H1 (cell line): ENCODE results near the gene ZKSCAN8. TPM values are rescaled to one million over a fixed set of nuclear protein-coding genes. Genes with fewer than 3 reads are reported as not detected.
A peak's percentile ranks its signal among the peaks of the same experiment; 100 is the strongest.

Experiments used
- GTF2F1 ChIP-seq: IDR thresholded peaks from 2 replicates; pipeline ENCODE4 v1.6.1; 2012; ENCODE audit warnings: low read depth, low read length, improper control_type of control experiment, borderline replicate concordance
- HDAC2 ChIP-seq, 2 experiments: fragments of 300-600 bp in 1 of 2; sonication (generic) in 1 of 2; IDR thresholded peaks; 2 replicates each; pipeline ENCODE4 v1.6.1; 2011 to 2012; ENCODE audit warnings: low read depth in 2 of 2, low read length in 2 of 2, mild to moderate bottlenecking in 2 of 2, moderate library complexity in 2 of 2, borderline replicate concordance in 1 of 2, inconsistent platforms in 1 of 2
- KDM1A ChIP-seq: fragments of 200-600, 300-600 bp; sonication (generic); IDR thresholded peaks from 2 replicates; pipeline ENCODE4 v1.7.1; 2016; ENCODE audit warnings: mild to moderate bottlenecking, low read length, borderline replicate concordance
- KDM4A ChIP-seq: IDR thresholded peaks from one replicate; pipeline ENCODE4 v1.7.1; 2012; ENCODE audit warnings: low read depth, mild to moderate bottlenecking, moderate library complexity, low read length, inconsistent platforms; ENCODE audit not compliant: severe bottlenecking
- POLR2A ChIP-seq, 2 experiments: IDR thresholded peaks; 1 replicate in 1 of 2; 2 replicates in 1 of 2; pipeline ENCODE4 v1.6.1; 2011; ENCODE audit warnings: low read depth in 2 of 2, low read length in 2 of 2, mild to moderate bottlenecking in 2 of 2; ENCODE audit errors: control extremely low read depth in 1 of 2
- POU5F1 ChIP-seq: IDR thresholded peaks from 2 replicates; pipeline ENCODE4 v1.6.1; 2011; ENCODE audit warnings: low read depth, mild to moderate bottlenecking, low read length, moderate library complexity
- RFX5 ChIP-seq: IDR thresholded peaks from 2 replicates; pipeline ENCODE4 v1.6.1; 2011; ENCODE audit warnings: low read depth, low read length, improper control_type of control experiment, borderline replicate concordance
- YY1 ChIP-seq: IDR thresholded peaks from 2 replicates; pipeline ENCODE4 v1.6.1; 2011; ENCODE audit warnings: low read depth, mild to moderate bottlenecking, low read length
- polyA plus RNA-seq, 7 experiments: library from polyadenylated mRNA; depleted of rRNA in 3 of 7; stranded (reverse) in 5 of 7; unstranded in 2 of 7; fragments of >200 nt in 5 of 7; fragments of 200-250 nt in 2 of 7; gene quantifications; 1 replicate in 5 of 7; 2 replicates in 1 of 7; 4 replicates in 1 of 7; pipeline versions ENCODE4 v1.2.1 to v1.2.3, GENCODE V29; 2011 to 2013; ENCODE audit warnings: missing spikeins in 2 of 7, mixed read lengths in 2 of 7
- total RNA-seq: library from RNA; stranded (reverse); fragmentation: NEBNext Ultra II Directional; extraction: Animal tissue kit (Norgen Biotek cat#: 25700); gene quantifications from 2 replicates; pipeline ENCODE4 v1.2.1, GENCODE V29; 2021
- TF ChIP-seq, protein P1 (sequence below): fragments of 300-600 bp; sonication (generic); IDR thresholded peaks from 2 replicates; pipeline ENCODE4 v1.7.1; 2012; ENCODE audit warnings: low read length, moderate library complexity, mild to moderate bottlenecking, inconsistent platforms; ENCODE audit not compliant: insufficient replicate concordance

Gene ZKSCAN8
- total and polyA plus RNA-seq, 2 of the 8 experiments (the other 6 are each of a cell fraction or from before 2014, with no cell fraction given) = 10.7 to 24.1 TPM

DNA sequence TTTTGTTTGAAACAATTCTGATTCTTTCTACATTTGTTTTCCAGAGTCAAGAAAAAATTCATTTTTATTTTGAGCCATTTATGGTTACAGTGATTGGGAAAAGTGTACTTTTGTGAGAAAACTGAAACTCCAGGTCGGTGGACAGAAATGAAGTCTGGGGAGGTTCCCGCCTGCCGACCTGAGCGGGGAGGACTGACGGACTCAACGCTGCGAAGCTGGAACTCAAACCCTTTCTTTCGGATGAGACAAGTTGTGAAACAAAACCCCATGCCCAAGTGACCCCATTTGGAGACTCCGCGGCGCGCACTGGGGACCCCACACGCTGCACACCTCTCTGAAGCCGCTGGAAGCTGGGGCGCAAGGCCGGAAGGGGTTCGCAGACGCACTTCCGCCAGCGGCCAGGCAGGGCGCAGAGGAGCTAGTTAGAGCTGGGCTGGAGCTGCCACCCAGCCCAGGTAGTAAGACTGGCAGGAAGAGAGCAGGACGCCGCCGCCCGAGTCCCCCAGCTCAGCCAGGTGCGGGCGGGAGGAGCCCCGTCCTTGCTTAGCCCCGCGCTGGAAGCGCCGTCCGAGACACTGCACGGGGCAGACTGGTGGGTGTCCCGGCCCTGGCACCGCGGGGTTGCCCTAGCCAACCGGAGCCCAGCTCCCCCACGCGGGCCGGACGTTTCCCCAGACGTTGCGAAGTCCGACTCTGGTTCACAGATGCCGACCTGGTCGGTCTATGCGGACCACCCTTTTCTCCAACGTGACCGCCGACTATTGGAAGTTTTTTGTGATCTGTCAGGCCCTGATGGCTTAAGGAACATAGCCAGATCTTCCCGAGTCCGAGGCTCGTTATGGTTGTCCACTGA, 37.1 kb upstream of the ZKSCAN8 start (continued):
- TF ChIP-seq HDAC2 (IDR thresholded peaks at IDR 0.05; ENCODE audit: borderline replicate concordance in 1 of 2, low read depth in 2 of 2, low read length in 2 of 2) = no peak
- TF ChIP-seq POU5F1 = no peak
- peak; percentile 77 for TF ChIP-seq KDM4A
- TF ChIP-seq RFX5 = no peak
- peak; percentile 44; the same call in 1 of the 2 replicates for TF ChIP-seq YY1
- TF ChIP-seq GTF2F1 = no peak
- TF ChIP-seq POLR2A (IDR thresholded peaks at IDR 0.05; ENCODE audit: control extremely low read depth in 1 of 2, low read depth in 2 of 2, low read length in 2 of 2) = peak in 1 of 2 experiments; percentile 80; a peak in 2 of 3 replicates
- TF ChIP-seq, protein P1, sequence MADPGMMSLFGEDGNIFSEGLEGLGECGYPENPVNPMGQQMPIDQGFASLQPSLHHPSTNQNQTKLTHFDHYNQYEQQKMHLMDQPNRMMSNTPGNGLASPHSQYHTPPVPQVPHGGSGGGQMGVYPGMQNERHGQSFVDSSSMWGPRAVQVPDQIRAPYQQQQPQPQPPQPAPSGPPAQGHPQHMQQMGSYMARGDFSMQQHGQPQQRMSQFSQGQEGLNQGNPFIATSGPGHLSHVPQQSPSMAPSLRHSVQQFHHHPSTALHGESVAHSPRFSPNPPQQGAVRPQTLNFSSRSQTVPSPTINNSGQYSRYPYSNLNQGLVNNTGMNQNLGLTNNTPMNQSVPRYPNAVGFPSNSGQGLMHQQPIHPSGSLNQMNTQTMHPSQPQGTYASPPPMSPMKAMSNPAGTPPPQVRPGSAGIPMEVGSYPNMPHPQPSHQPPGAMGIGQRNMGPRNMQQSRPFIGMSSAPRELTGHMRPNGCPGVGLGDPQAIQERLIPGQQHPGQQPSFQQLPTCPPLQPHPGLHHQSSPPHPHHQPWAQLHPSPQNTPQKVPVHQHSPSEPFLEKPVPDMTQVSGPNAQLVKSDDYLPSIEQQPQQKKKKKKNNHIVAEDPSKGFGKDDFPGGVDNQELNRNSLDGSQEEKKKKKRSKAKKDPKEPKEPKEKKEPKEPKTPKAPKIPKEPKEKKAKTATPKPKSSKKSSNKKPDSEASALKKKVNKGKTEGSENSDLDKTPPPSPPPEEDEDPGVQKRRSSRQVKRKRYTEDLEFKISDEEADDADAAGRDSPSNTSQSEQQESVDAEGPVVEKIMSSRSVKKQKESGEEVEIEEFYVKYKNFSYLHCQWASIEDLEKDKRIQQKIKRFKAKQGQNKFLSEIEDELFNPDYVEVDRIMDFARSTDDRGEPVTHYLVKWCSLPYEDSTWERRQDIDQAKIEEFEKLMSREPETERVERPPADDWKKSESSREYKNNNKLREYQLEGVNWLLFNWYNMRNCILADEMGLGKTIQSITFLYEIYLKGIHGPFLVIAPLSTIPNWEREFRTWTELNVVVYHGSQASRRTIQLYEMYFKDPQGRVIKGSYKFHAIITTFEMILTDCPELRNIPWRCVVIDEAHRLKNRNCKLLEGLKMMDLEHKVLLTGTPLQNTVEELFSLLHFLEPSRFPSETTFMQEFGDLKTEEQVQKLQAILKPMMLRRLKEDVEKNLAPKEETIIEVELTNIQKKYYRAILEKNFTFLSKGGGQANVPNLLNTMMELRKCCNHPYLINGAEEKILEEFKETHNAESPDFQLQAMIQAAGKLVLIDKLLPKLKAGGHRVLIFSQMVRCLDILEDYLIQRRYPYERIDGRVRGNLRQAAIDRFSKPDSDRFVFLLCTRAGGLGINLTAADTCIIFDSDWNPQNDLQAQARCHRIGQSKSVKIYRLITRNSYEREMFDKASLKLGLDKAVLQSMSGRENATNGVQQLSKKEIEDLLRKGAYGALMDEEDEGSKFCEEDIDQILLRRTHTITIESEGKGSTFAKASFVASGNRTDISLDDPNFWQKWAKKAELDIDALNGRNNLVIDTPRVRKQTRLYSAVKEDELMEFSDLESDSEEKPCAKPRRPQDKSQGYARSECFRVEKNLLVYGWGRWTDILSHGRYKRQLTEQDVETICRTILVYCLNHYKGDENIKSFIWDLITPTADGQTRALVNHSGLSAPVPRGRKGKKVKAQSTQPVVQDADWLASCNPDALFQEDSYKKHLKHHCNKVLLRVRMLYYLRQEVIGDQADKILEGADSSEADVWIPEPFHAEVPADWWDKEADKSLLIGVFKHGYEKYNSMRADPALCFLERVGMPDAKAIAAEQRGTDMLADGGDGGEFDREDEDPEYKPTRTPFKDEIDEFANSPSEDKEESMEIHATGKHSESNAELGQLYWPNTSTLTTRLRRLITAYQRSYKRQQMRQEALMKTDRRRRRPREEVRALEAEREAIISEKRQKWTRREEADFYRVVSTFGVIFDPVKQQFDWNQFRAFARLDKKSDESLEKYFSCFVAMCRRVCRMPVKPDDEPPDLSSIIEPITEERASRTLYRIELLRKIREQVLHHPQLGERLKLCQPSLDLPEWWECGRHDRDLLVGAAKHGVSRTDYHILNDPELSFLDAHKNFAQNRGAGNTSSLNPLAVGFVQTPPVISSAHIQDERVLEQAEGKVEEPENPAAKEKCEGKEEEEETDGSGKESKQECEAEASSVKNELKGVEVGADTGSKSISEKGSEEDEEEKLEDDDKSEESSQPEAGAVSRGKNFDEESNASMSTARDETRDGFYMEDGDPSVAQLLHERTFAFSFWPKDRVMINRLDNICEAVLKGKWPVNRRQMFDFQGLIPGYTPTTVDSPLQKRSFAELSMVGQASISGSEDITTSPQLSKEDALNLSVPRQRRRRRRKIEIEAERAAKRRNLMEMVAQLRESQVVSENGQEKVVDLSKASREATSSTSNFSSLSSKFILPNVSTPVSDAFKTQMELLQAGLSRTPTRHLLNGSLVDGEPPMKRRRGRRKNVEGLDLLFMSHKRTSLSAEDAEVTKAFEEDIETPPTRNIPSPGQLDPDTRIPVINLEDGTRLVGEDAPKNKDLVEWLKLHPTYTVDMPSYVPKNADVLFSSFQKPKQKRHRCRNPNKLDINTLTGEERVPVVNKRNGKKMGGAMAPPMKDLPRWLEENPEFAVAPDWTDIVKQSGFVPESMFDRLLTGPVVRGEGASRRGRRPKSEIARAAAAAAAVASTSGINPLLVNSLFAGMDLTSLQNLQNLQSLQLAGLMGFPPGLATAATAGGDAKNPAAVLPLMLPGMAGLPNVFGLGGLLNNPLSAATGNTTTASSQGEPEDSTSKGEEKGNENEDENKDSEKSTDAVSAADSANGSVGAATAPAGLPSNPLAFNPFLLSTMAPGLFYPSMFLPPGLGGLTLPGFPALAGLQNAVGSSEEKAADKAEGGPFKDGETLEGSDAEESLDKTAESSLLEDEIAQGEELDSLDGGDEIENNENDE = no peak
- no peak for TF ChIP-seq KDM1A
